Osteoblast (primary cell): ENCODE results near the gene FAAP100. TPM values are rescaled to one million over a fixed set of nuclear protein-coding genes. Genes with fewer than 3 reads are reported as not detected.

ENCODE experiments used
- DNase-seq: peaks from one replicate; pipeline ENCODE4 v3.0.0; 2011; ENCODE audit warnings: low spot score, mixed read lengths; ENCODE audit not compliant: insufficient read length; ENCODE audit errors: missing footprints
- H2AFZ ChIP-seq: 2 replicates; pipeline ENCODE4 v1.6.0; 2011; ENCODE audit warnings: mild to moderate bottlenecking, low read length
- H3K27ac ChIP-seq: 2 replicates; pipeline ENCODE4 v1.5.1; 2011; ENCODE audit warnings: mild to moderate bottlenecking, low read depth, low read length, moderate library complexity
- H3K27me3 ChIP-seq: 2 replicates; pipeline ENCODE4 v1.6.0; 2012; ENCODE audit warnings: mild to moderate bottlenecking, control low read depth, inconsistent platforms, low read length, moderate library complexity; ENCODE audit not compliant: insufficient read depth
- H3K36me3 ChIP-seq: 2 replicates; pipeline ENCODE4 v1.5.1; 2011; ENCODE audit warnings: mild to moderate bottlenecking, low read length, control low read depth, moderate library complexity; ENCODE audit not compliant: insufficient read depth
- H3K4me1 ChIP-seq: 2 replicates; pipeline ENCODE4 v1.5.1; 2011; ENCODE audit warnings: mild to moderate bottlenecking, low read length, control low read depth, moderate library complexity; ENCODE audit not compliant: insufficient read depth
- H3K4me2 ChIP-seq: 2 replicates; pipeline ENCODE4 v1.6.0; 2011; ENCODE audit warnings: mild to moderate bottlenecking, low read length; ENCODE audit not compliant: insufficient read depth
- H3K4me3 ChIP-seq: fragments of 200-600 bp; sonication (generic); 3 replicates; pipeline ENCODE4 v1.5.1; 2012; ENCODE audit warnings: mild to moderate bottlenecking, low read length, inconsistent platforms; ENCODE audit not compliant: insufficient read depth
- H3K79me2 ChIP-seq: 2 replicates; pipeline ENCODE4 v1.6.0; 2012; ENCODE audit warnings: mild to moderate bottlenecking, low read length, control low read depth, inconsistent platforms; ENCODE audit not compliant: insufficient read depth
- H3K9me3 ChIP-seq: 2 replicates; pipeline ENCODE4 v1.5.1; 2011; ENCODE audit warnings: low read depth, low read length, control low read depth
- H4K20me1 ChIP-seq: 2 replicates; pipeline ENCODE4 v1.6.0; 2012; ENCODE audit warnings: mild to moderate bottlenecking, low read length, control low read depth; ENCODE audit not compliant: insufficient read depth
- CTCF ChIP-seq: IDR thresholded peaks from 2 replicates; pipeline ENCODE4 v1.5.1; 2011; ENCODE audit warnings: mild to moderate bottlenecking, low read depth, low read length, moderate library complexity; ENCODE audit errors: extremely low read depth
- total RNA-seq: library from RNA; depleted of rRNA; stranded (reverse); fragments of >200 nt; gene quantifications from 2 replicates; pipeline ENCODE4 v1.2.3, GENCODE V29; 2012

The FAAP100 gene
- total RNA-seq, 1 donor, result 44.5 TPM

- no peak for DNase-seq
- no peaks in the 10 kb centered on the region for H3K9me3 ChIP-seq
- H3K27ac ChIP-seq, result no peak overlapping the region
- H2AFZ ChIP-seq, result no peak overlapping the region
- H3K4me1 ChIP-seq, result peaks cover 31% of the 10 kb centered on the region
- no peaks in the 10 kb centered on the region for H3K27me3 ChIP-seq
- H3K4me2 ChIP-seq, result no peak overlapping the region
- no peaks in the 10 kb centered on the region for H4K20me1 ChIP-seq
- H3K79me2 ChIP-seq, result peaks cover 66% of the 10 kb centered on the region
- peaks cover 63% of the 10 kb centered on the region for H3K36me3 ChIP-seq
- TF ChIP-seq CTCF, result no peak
- H3K4me3 ChIP-seq, result no peak overlapping the region
Observed at GRCh38 chr17:81573794-81574642, 21.9 kb upstream of the FAAP100 start.

- no peak overlapping the region for H2AFZ ChIP-seq
- no peak for DNase-seq
- H4K20me1 ChIP-seq, result no peaks in the 10 kb centered on the region
- no peak overlapping the region for H3K4me3 ChIP-seq
- H3K36me3 ChIP-seq, result peaks cover 74% of the 10 kb centered on the region
- H3K9me3 ChIP-seq, result no peaks in the 10 kb centered on the region
- peaks cover 30% of the 10 kb centered on the region for H3K4me1 ChIP-seq
- H3K4me2 ChIP-seq, result no peak overlapping the region
- TF ChIP-seq CTCF, result no peak
- H3K27ac ChIP-seq, result no peak overlapping the region
- H3K27me3 ChIP-seq, result no peaks in the 10 kb centered on the region
- H3K79me2 ChIP-seq, result peaks cover 59% of the 10 kb centered on the region
Observed at GRCh38 chr17:81572563-81573168, 20.5 kb upstream of the FAAP100 start.

GRCh38 chr17:81570964-81571363 is 18.8 kb upstream of the FAAP100 start:
- Histone ChIP-seq H2AFZ (no peak overlapping the region), H3K27ac (no peak overlapping the region), H3K9me3 (no peaks in the 10 kb centered on the region), H4K20me1 (no peaks in the 10 kb centered on the region), H3K79me2 (peaks cover 50% of the 10 kb centered on the region), H3K4me3 (no peak overlapping the region), H3K4me2 (no peak overlapping the region), H3K27me3 (no peaks in the 10 kb centered on the region), H3K4me1 (peaks cover 30% of the 10 kb centered on the region), H3K36me3 (peaks cover 74% of the 10 kb centered on the region)
- no peak for TF ChIP-seq CTCF
- DNase-seq, result no peak

GRCh38 chr17:81569986-81570514 is 17.9 kb upstream of the FAAP100 start:
- Histone ChIP-seq H3K27me3 (no peaks in the 10 kb centered on the region), H3K9me3 (no peaks in the 10 kb centered on the region), H3K79me2 (peaks cover 49% of the 10 kb centered on the region), H3K4me2 (no peak overlapping the region), H3K4me1 (peaks cover 35% of the 10 kb centered on the region), H3K4me3 (no peak overlapping the region), H3K27ac (no peak overlapping the region), H3K36me3 (peaks cover 77% of the 10 kb centered on the region), H4K20me1 (no peaks in the 10 kb centered on the region), H2AFZ (no peak overlapping the region)
- TF ChIP-seq CTCF, result no peak
- no peak for DNase-seq
